Skeletal muscle satellite cell (primary cell): Measurements from ENCODE around the gene TTC7B.

Experiments used
- H3K27me3 ChIP-seq: 2 replicates; pipeline ENCODE4 v1.7.0; 2013; ENCODE audit warnings: low read length; ENCODE audit not compliant: control insufficient read depth, insufficient read depth
- H3K36me3 ChIP-seq: 2 replicates; pipeline ENCODE4 v1.7.0; 2013; ENCODE audit warnings: mild to moderate bottlenecking, control low read depth, low read length; ENCODE audit not compliant: insufficient read depth
- H3K4me1 ChIP-seq: 2 replicates; pipeline ENCODE4 v1.7.0; 2013; ENCODE audit warnings: low read length; ENCODE audit not compliant: control insufficient read depth, insufficient read depth
- H3K4me2 ChIP-seq: 2 replicates; pipeline ENCODE4 v1.7.0; 2013; ENCODE audit warnings: mild to moderate bottlenecking, low read length
- H3K4me3 ChIP-seq: 2 replicates; pipeline ENCODE4 v1.7.0; 2013; ENCODE audit warnings: low read length
- H3K9ac ChIP-seq: 2 replicates; pipeline ENCODE4 v1.7.0; 2013; ENCODE audit warnings: mild to moderate bottlenecking, low read depth, low read length, moderate library complexity
- H3K9me3 ChIP-seq: replicated peaks from 2 replicates; pipeline ENCODE4 v1.7.0; 2013; ENCODE audit warnings: mild to moderate bottlenecking, control low read depth, low read length

Gene TTC7B

DNA sequence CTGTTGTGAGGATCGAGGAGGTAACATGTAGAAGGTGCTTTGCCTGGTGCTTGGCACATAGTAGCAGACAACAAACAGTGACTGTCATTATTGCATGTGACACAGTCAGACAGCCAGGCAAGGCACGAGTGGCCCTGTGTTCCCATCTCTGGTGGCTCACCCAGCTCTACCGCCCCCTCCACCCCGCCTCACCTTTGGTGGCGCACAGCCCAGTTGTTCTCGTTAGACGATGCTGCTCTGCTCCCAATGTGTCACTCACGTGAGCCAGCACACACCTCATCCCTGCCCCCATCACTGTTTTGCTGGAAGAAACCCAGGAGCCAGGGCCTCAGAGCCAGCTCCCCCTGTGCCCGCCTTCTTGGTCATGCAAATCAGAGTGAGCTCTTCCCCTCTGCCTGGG is 306.1 kb downstream of the TTC7B start:
- H3K36me3 ChIP-seq = no peaks in the 10 kb centered on the region
- peaks cover 17% of the 10 kb centered on the region for H3K27me3 ChIP-seq
- H3K9ac ChIP-seq = no peak overlapping the region
- no peak overlapping the region for H3K4me2 ChIP-seq
- no peak overlapping the region for H3K4me3 ChIP-seq
- no peaks in the 10 kb centered on the region for H3K9me3 ChIP-seq
- H3K4me1 ChIP-seq = no peaks in the 10 kb centered on the region

- Histone ChIP-seq H3K4me3 (no peak overlapping the region), H3K4me2 (no peak overlapping the region), H3K9me3 (no peaks in the 10 kb centered on the region)
Observed at GRCh38 chr14:90509403-90509802, 306.8 kb downstream of the TTC7B start.

GRCh38 chr14:90508536-90509254 is 307.5 kb downstream of the TTC7B start:
- peaks cover 17% of the 10 kb centered on the region for H3K27me3 ChIP-seq
- no peaks in the 10 kb centered on the region for H3K9me3 ChIP-seq
- H3K4me2 ChIP-seq = no peak overlapping the region
- no peak overlapping the region for H3K4me3 ChIP-seq
- H3K36me3 ChIP-seq = no peaks in the 10 kb centered on the region
- no peak overlapping the region for H3K9ac ChIP-seq
- H3K4me1 ChIP-seq = no peaks in the 10 kb centered on the region

More at GRCh38 chr14:90509403-90509802, 306.8 kb downstream of the TTC7B start:
- Histone ChIP-seq H3K9ac (no peak overlapping the region), H3K36me3 (no peaks in the 10 kb centered on the region), H3K4me1 (no peaks in the 10 kb centered on the region), H3K27me3 (peaks cover 17% of the 10 kb centered on the region)

DNA sequence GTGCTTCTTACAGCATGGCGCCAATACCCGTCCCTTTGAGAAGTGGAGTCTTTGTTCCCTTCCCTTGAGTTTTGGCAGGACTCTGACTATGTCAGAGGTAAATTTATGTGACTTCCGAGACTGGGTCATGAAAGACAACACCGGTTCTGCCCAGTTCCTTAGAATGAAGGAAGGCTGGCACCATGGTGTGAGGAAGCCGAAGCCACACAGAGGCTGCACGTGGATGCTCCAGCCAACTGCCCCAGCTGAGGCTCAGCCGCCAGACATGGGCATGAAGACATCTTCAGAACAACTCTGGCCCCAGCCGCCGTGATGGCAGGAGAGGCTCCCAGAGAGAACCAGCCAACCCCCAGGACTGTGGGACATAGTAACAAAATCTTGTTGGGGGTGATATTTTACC is 308.2 kb downstream of the TTC7B start:
- no peaks in the 10 kb centered on the region for H3K4me1 ChIP-seq
- H3K9me3 ChIP-seq = no peaks in the 10 kb centered on the region
- H3K9ac ChIP-seq = no peak overlapping the region
- H3K4me3 ChIP-seq = no peak overlapping the region
- no peak overlapping the region for H3K4me2 ChIP-seq
- H3K36me3 ChIP-seq = no peaks in the 10 kb centered on the region
- peaks cover 13% of the 10 kb centered on the region for H3K27me3 ChIP-seq

GRCh38 chr14:90507428-90507827 is 308.8 kb downstream of the TTC7B start:
- Histone ChIP-seq H3K9me3 (no peaks in the 10 kb centered on the region), H3K27me3 (peaks cover 12% of the 10 kb centered on the region), H3K4me2 (no peak overlapping the region), H3K36me3 (no peaks in the 10 kb centered on the region), H3K4me3 (no peak overlapping the region), H3K4me1 (no peaks in the 10 kb centered on the region), H3K9ac (no peak overlapping the region)

DNA sequence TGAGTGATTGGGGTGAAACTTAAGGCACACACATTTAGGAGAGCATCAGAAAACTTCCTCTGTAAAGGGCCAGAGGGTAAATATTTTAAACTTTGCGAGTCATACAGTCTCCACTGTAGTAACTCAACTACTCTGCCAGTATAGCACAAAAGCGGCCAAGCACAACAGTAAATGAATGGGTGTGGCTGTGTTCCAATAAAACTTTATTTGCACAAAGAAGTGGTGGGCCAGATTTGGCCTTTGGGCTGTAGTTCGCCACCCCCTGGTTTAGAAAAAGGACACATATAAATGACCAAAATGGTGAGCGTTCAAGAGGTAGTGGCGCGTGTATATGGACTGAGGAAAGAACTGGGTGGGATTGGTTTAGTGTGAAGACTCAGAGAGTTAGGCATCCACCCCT is 309.5 kb downstream of the TTC7B start:
- Histone ChIP-seq H3K4me3 (no peak overlapping the region), H3K9me3 (no peaks in the 10 kb centered on the region), H3K9ac (no peak overlapping the region), H3K27me3 (peaks cover 15% of the 10 kb centered on the region), H3K4me2 (no peak overlapping the region), H3K4me1 (no peaks in the 10 kb centered on the region), H3K36me3 (no peaks in the 10 kb centered on the region)

DNA sequence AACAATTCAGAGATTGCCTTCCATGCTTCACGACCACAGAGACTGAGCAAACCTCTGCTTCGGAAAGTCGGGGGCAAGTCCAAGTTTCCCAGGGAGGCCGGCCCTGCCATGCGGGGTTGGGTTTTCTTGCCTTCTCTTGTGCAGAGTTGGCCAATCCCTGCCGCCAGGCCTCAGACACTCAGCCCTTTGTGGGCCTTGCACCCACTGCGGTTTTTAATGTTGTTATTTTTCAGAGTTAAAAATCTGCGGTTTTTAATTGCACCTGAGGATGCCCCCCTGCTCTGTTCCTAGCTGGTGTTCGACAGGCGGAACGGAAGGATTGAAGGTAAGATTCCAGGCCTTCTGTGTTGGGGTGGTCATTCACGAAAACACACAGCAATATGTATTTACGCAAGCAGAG is 310.7 kb downstream of the TTC7B start:
- Histone ChIP-seq H3K4me3 (no peak overlapping the region), H3K9ac (no peak overlapping the region), H3K9me3 (no peaks in the 10 kb centered on the region), H3K4me2 (no peak overlapping the region), H3K36me3 (no peaks in the 10 kb centered on the region), H3K27me3 (peaks cover 12% of the 10 kb centered on the region), H3K4me1 (no peaks in the 10 kb centered on the region)

DNA sequence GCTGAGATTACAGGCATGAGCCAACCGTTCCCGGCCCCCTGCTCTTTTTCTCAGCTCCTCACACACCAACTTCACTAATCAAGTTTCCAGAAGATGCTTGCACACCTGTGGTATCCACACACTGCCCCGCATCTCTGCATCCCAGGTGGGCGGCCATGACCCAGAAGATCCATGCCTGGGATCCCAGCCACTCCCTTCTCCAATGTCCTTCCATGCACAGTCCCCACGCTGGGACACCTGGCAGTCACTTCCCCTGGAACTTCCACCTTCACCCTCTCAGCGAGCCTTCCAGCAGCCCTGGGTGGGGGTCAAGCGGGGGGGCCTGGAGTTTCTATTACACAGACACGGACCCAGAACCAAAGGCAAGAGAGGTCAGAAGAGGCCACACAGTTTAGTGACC is 311.6 kb downstream of the TTC7B start:
- Histone ChIP-seq H3K4me1 (no peaks in the 10 kb centered on the region), H3K36me3 (no peaks in the 10 kb centered on the region), H3K27me3 (peaks cover 12% of the 10 kb centered on the region), H3K4me2 (no peak overlapping the region), H3K9me3 (no peaks in the 10 kb centered on the region), H3K9ac (no peak overlapping the region), H3K4me3 (no peak overlapping the region)

- Histone ChIP-seq H3K9me3 (no peaks in the 10 kb centered on the region), H3K4me1 (no peaks in the 10 kb centered on the region), H3K4me2 (no peak overlapping the region), H3K9ac (no peak overlapping the region), H3K4me3 (no peak overlapping the region), H3K36me3 (no peaks in the 10 kb centered on the region), H3K27me3 (peaks cover 20% of the 10 kb centered on the region)
Observed at GRCh38 chr14:90503582-90503981, 312.6 kb downstream of the TTC7B start.

DNA sequence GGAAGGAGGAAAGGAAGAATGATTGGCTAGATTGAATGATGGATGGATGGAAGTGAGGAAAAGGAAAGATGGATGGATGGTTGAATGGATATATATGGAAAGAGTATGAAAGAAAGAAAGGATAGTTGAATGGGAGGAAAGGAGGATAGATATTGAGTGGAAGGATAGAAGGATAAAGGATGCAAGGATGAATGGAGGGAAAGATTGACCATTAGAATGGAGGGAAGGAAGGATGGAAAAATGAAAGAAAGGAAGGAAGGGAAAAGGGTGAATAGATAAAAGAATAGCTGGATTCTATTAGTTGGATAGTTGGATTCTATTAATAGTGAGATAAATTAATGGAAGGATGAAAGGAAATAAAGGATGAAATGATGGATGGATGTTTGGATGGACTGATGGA is 313.5 kb downstream of the TTC7B start:
- Histone ChIP-seq H3K27me3 (peaks cover 15% of the 10 kb centered on the region), H3K4me1 (no peaks in the 10 kb centered on the region), H3K9me3 (no peaks in the 10 kb centered on the region)

GRCh38 chr14:90500665-90501370 is 315.4 kb downstream of the TTC7B start:
- H3K27me3 ChIP-seq = peaks cover 15% of the 10 kb centered on the region
- no peaks in the 10 kb centered on the region for H3K4me1 ChIP-seq
- H3K36me3 ChIP-seq = no peaks in the 10 kb centered on the region
- H3K9me3 ChIP-seq = no peaks in the 10 kb centered on the region
- H3K9ac ChIP-seq = no peak overlapping the region
- H3K4me3 ChIP-seq = no peak overlapping the region
- no peak overlapping the region for H3K4me2 ChIP-seq

More for the DNA sequence above, 313.5 kb downstream of the TTC7B start:
- no peak overlapping the region for H3K4me3 ChIP-seq
- H3K4me2 ChIP-seq = no peak overlapping the region
- no peaks in the 10 kb centered on the region for H3K36me3 ChIP-seq
- no peak overlapping the region for H3K9ac ChIP-seq
